MM.1S (cell line): Measurements from ENCODE around the gene SLC7A9.

Experiments used
- EZH2 ChIP-seq: fragments of 300-600 bp; sonication (generic); optimal IDR thresholded peaks from 2 replicates; pipeline ENCODE3; 2017; ENCODE audit warnings: low read depth, mild to moderate bottlenecking, antibody characterized with exemption, low read length, mixed read lengths
- EZH2phosphoT487 ChIP-seq: fragments of 300-600 bp; sonication (generic); IDR thresholded peaks from 2 replicates; pipeline ENCODE4 v1.6.1; 2018; ENCODE audit warnings: antibody characterized with exemption, low read length
- TF ChIP-seq, protein P1 (sequence below): fragments of 300-600 bp; sonication (generic); IDR thresholded peaks from 2 replicates; pipeline ENCODE4 v1.5.1; 2016; ENCODE audit warnings: antibody characterized with exemption, low read length, mixed read lengths

DNA sequence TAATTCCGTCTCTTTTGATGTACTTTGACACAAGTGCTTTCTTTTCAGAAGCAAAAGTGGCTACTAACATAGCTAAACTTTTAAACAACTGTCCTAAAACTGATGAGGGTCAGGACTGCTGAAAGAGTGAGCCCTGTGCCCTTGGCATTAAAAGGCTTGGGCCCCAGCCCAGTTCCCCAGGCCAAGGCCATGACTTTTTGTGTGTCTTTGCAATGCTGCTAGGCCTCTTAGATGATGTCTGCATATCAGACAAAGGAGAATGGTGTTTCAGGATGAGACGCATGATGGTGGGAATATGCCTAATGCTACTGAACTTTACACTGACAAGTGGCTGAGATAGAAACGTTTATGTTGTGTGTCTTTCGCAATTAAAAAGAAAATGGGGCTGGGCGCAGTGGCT is 38.0 kb downstream of the SLC7A9 start:
- TF ChIP-seq, protein P1, sequence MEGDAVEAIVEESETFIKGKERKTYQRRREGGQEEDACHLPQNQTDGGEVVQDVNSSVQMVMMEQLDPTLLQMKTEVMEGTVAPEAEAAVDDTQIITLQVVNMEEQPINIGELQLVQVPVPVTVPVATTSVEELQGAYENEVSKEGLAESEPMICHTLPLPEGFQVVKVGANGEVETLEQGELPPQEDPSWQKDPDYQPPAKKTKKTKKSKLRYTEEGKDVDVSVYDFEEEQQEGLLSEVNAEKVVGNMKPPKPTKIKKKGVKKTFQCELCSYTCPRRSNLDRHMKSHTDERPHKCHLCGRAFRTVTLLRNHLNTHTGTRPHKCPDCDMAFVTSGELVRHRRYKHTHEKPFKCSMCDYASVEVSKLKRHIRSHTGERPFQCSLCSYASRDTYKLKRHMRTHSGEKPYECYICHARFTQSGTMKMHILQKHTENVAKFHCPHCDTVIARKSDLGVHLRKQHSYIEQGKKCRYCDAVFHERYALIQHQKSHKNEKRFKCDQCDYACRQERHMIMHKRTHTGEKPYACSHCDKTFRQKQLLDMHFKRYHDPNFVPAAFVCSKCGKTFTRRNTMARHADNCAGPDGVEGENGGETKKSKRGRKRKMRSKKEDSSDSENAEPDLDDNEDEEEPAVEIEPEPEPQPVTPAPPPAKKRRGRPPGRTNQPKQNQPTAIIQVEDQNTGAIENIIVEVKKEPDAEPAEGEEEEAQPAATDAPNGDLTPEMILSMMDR, result no peak
- TF ChIP-seq EZH2 (no peak), EZH2phosphoT487 (no peak)
